GM12878 (cell line): ENCODE measurements around the gene PRPF31. TPM values are rescaled to one million over a fixed set of nuclear protein-coding genes. Genes with fewer than 3 reads are reported as not detected.

Source experiments
- polyA plus RNA-seq, 11 experiments: library from polyadenylated mRNA; depleted of rRNA in 4 of 11; unstranded in 6 of 11; stranded (reverse) in 5 of 11; fragments of >200 nt; fragmentation: Nextera tagmentation in 4 of 11; fragmentation: Illumina TruSeq in 1 of 11; extraction: Ambion mirVana in 4 of 11; extraction: Trizol in 1 of 11; gene quantifications; 1 replicate in 1 of 11; 2 replicates in 10 of 11; pipeline versions ENCODE4 v1.2.1 to v1.2.3, GENCODE V29; 2011 to 2016; ENCODE audit warnings: inconsistent platforms in 2 of 11, missing spikeins in 2 of 11, low read depth in 1 of 11
- total RNA-seq, 4 experiments: library from RNA; depleted of rRNA in 3 of 4; stranded (reverse); fragments of >200 nt in 3 of 4; fragmentation: Illumina TruSeq in 1 of 4; extraction: Trizol in 1 of 4; gene quantifications; 2 replicates each; pipeline versions ENCODE4 v1.2.1 to v1.2.3, GENCODE V29; 2013 to 2021

Gene PRPF31
- total and polyA plus RNA-seq, 10 of the 15 experiments (the other 5 are each of a cell fraction or from before 2014, with no cell fraction given): 2.7 to 170 (median 69.7) TPM

Other genes starting within 250 kb of the PRPF31 start
Only the 7 nearest of the 23 such genes appear.
- gene VSTM1, start 51.9 kb upstream of the PRPF31 start, total RNA-seq (2014; rRNA removed): not detected in 2 replicates
- not detected in 2 replicates for gene VSTM1, start 51.9 kb upstream of the PRPF31 start, total RNA-seq (2014; rRNA removed; fragmentation: Illumina TruSeq; extraction: Trizol)
- gene VSTM1, start 51.9 kb upstream of the PRPF31 start, total RNA-seq (2021): not detected in 2 replicates
- not detected in 2 replicates for gene VSTM1, start 51.9 kb upstream of the PRPF31 start, polyA plus RNA-seq (2011; rRNA removed)
- not detected in 2 replicates for gene VSTM1, start 51.9 kb upstream of the PRPF31 start, polyA plus RNA-seq (2014; fragmentation: Illumina TruSeq; extraction: Trizol)
- gene VSTM1, start 51.9 kb upstream of the PRPF31 start, polyA plus RNA-seq (2014; fragmentation: Nextera tagmentation; extraction: Ambion mirVana): not detected
- gene VSTM1, start 51.9 kb upstream of the PRPF31 start, polyA plus RNA-seq (2014; rRNA removed): not detected in 2 replicates
- gene VSTM1, start 51.9 kb upstream of the PRPF31 start, polyA plus RNA-seq (2016; fragmentation: Nextera tagmentation; extraction: Ambion mirVana): not detected
- not detected in 2 replicates for gene TARM1, start 34.4 kb upstream of the PRPF31 start, total RNA-seq (2014; rRNA removed)
- gene TARM1, start 34.4 kb upstream of the PRPF31 start, total RNA-seq (2014; rRNA removed; fragmentation: Illumina TruSeq; extraction: Trizol): not detected in 2 replicates
- not detected in 2 replicates for gene TARM1, start 34.4 kb upstream of the PRPF31 start, total RNA-seq (2021)
- not detected in 2 replicates for gene TARM1, start 34.4 kb upstream of the PRPF31 start, polyA plus RNA-seq (2011; rRNA removed)
- gene TARM1, start 34.4 kb upstream of the PRPF31 start, polyA plus RNA-seq (2014; fragmentation: Illumina TruSeq; extraction: Trizol): not detected in 2 replicates
- gene TARM1, start 34.4 kb upstream of the PRPF31 start, polyA plus RNA-seq (2014; fragmentation: Nextera tagmentation; extraction: Ambion mirVana): not detected
- not detected in 2 replicates for gene TARM1, start 34.4 kb upstream of the PRPF31 start, polyA plus RNA-seq (2014; rRNA removed)
- not detected for gene TARM1, start 34.4 kb upstream of the PRPF31 start, polyA plus RNA-seq (2016; fragmentation: Nextera tagmentation; extraction: Ambion mirVana)
- 0.11 TPM in 1 of 2 replicates, not detected in the other for gene OSCAR, start 15.0 kb upstream of the PRPF31 start, total RNA-seq (2014; rRNA removed)
- gene OSCAR, start 15.0 kb upstream of the PRPF31 start, total RNA-seq (2014; rRNA removed; fragmentation: Illumina TruSeq; extraction: Trizol): not detected in 2 replicates
- gene OSCAR, start 15.0 kb upstream of the PRPF31 start, total RNA-seq (2021): 0.13 TPM in 1 of 2 replicates, not detected in the other
- gene OSCAR, start 15.0 kb upstream of the PRPF31 start, polyA plus RNA-seq (2011; rRNA removed): 0.04 and 0.10 TPM in 2 replicates
- not detected in 2 replicates for gene OSCAR, start 15.0 kb upstream of the PRPF31 start, polyA plus RNA-seq (2014; fragmentation: Illumina TruSeq; extraction: Trizol)
- gene OSCAR, start 15.0 kb upstream of the PRPF31 start, polyA plus RNA-seq (2014; fragmentation: Nextera tagmentation; extraction: Ambion mirVana): not detected
- gene OSCAR, start 15.0 kb upstream of the PRPF31 start, polyA plus RNA-seq (2014; rRNA removed): 0.24 and 0.27 TPM in 2 replicates
- gene OSCAR, start 15.0 kb upstream of the PRPF31 start, polyA plus RNA-seq (2016; fragmentation: Nextera tagmentation; extraction: Ambion mirVana): under 1 TPM in 1 of 2 experiments, not detected in 1; 0.08 TPM
- 73.0 and 73.8 TPM in 2 replicates for gene NDUFA3, start 12.9 kb upstream of the PRPF31 start, total RNA-seq (2014; rRNA removed)
- 147 and 162 TPM in 2 replicates for gene NDUFA3, start 12.9 kb upstream of the PRPF31 start, total RNA-seq (2014; rRNA removed; fragmentation: Illumina TruSeq; extraction: Trizol)
- gene NDUFA3, start 12.9 kb upstream of the PRPF31 start, total RNA-seq (2021): 131 and 143 TPM in 2 replicates
- gene NDUFA3, start 12.9 kb upstream of the PRPF31 start, polyA plus RNA-seq (2011; rRNA removed): 27.1 and 40.0 TPM in 2 replicates
- 33.9 and 102 TPM in 2 replicates for gene NDUFA3, start 12.9 kb upstream of the PRPF31 start, polyA plus RNA-seq (2014; fragmentation: Illumina TruSeq; extraction: Trizol)
- 100 to 1,000 TPM; 295 to 302 TPM for gene NDUFA3, start 12.9 kb upstream of the PRPF31 start, polyA plus RNA-seq (2014; fragmentation: Nextera tagmentation; extraction: Ambion mirVana)
- gene NDUFA3, start 12.9 kb upstream of the PRPF31 start, polyA plus RNA-seq (2014; rRNA removed): 110 and 152 TPM in 2 replicates
- 100 to 1,000 TPM; 312 to 335 TPM for gene NDUFA3, start 12.9 kb upstream of the PRPF31 start, polyA plus RNA-seq (2016; fragmentation: Nextera tagmentation; extraction: Ambion mirVana)
- gene TFPT, start 97 bp upstream of the PRPF31 start, total RNA-seq (2014; rRNA removed): 27.9 and 35.2 TPM in 2 replicates
- 22.8 and 23.2 TPM in 2 replicates for gene TFPT, start 97 bp upstream of the PRPF31 start, total RNA-seq (2014; rRNA removed; fragmentation: Illumina TruSeq; extraction: Trizol)
- gene TFPT, start 97 bp upstream of the PRPF31 start, total RNA-seq (2021): 31.4 and 34.5 TPM in 2 replicates
- 10.4 and 16.8 TPM in 2 replicates for gene TFPT, start 97 bp upstream of the PRPF31 start, polyA plus RNA-seq (2011; rRNA removed)
- gene TFPT, start 97 bp upstream of the PRPF31 start, polyA plus RNA-seq (2014; fragmentation: Illumina TruSeq; extraction: Trizol): 2.4 and 11.3 TPM in 2 replicates
- gene TFPT, start 97 bp upstream of the PRPF31 start, polyA plus RNA-seq (2014; fragmentation: Nextera tagmentation; extraction: Ambion mirVana): 10 to 100 TPM in 1 of 2 experiments, 1 to 10 TPM in 1; 1.7 to 10.9 TPM
- gene TFPT, start 97 bp upstream of the PRPF31 start, polyA plus RNA-seq (2014; rRNA removed): 36.1 and 40.6 TPM in 2 replicates
- 10 to 100 TPM; 37.3 to 40.2 TPM for gene TFPT, start 97 bp upstream of the PRPF31 start, polyA plus RNA-seq (2016; fragmentation: Nextera tagmentation; extraction: Ambion mirVana)
- gene CNOT3, start 22.0 kb downstream of the PRPF31 start, total RNA-seq (2014; rRNA removed): 6.7 and 9.1 TPM in 2 replicates
- gene CNOT3, start 22.0 kb downstream of the PRPF31 start, total RNA-seq (2014; rRNA removed; fragmentation: Illumina TruSeq; extraction: Trizol): 7.1 and 7.6 TPM in 2 replicates
- gene CNOT3, start 22.0 kb downstream of the PRPF31 start, total RNA-seq (2021): 44.9 and 55.6 TPM in 2 replicates
- 5.8 and 5.9 TPM in 2 replicates for gene CNOT3, start 22.0 kb downstream of the PRPF31 start, polyA plus RNA-seq (2011; rRNA removed)
- gene CNOT3, start 22.0 kb downstream of the PRPF31 start, polyA plus RNA-seq (2014; fragmentation: Illumina TruSeq; extraction: Trizol): 33.3 and 45.1 TPM in 2 replicates
- under 1 TPM; 0.14 to 0.62 TPM for gene CNOT3, start 22.0 kb downstream of the PRPF31 start, polyA plus RNA-seq (2014; fragmentation: Nextera tagmentation; extraction: Ambion mirVana)
- 18.8 and 21.0 TPM in 2 replicates for gene CNOT3, start 22.0 kb downstream of the PRPF31 start, polyA plus RNA-seq (2014; rRNA removed)
- gene CNOT3, start 22.0 kb downstream of the PRPF31 start, polyA plus RNA-seq (2016; fragmentation: Nextera tagmentation; extraction: Ambion mirVana): 10 to 100 TPM; 29.7 to 32.8 TPM
- 6.5 and 7.7 TPM in 2 replicates for gene LENG1, start 44.0 kb downstream of the PRPF31 start, total RNA-seq (2014; rRNA removed)
- 6.0 and 6.4 TPM in 2 replicates for gene LENG1, start 44.0 kb downstream of the PRPF31 start, total RNA-seq (2014; rRNA removed; fragmentation: Illumina TruSeq; extraction: Trizol)
- gene LENG1, start 44.0 kb downstream of the PRPF31 start, total RNA-seq (2021): 5.1 and 5.5 TPM in 2 replicates
- gene LENG1, start 44.0 kb downstream of the PRPF31 start, polyA plus RNA-seq (2011; rRNA removed): 2.4 and 3.0 TPM in 2 replicates
- gene LENG1, start 44.0 kb downstream of the PRPF31 start, polyA plus RNA-seq (2014; fragmentation: Illumina TruSeq; extraction: Trizol): 1.1 and 5.3 TPM in 2 replicates
- 1 to 10 TPM in 1 of 2 experiments, under 1 TPM in 1; 0.21 to 1.1 TPM for gene LENG1, start 44.0 kb downstream of the PRPF31 start, polyA plus RNA-seq (2014; fragmentation: Nextera tagmentation; extraction: Ambion mirVana)
- gene LENG1, start 44.0 kb downstream of the PRPF31 start, polyA plus RNA-seq (2014; rRNA removed): 7.0 and 7.8 TPM in 2 replicates
- gene LENG1, start 44.0 kb downstream of the PRPF31 start, polyA plus RNA-seq (2016; fragmentation: Nextera tagmentation; extraction: Ambion mirVana): 10 to 100 TPM; 10.7 to 10.8 TPM